ENCODE results near the gene GBGT1. TPM values are rescaled to one million over a fixed set of nuclear protein-coding genes. Genes with fewer than 3 reads are reported as not detected.

The GBGT1 gene
- total RNA-seq, 1 experiment from 2014 or later: 16.5 TPM

DNA sequence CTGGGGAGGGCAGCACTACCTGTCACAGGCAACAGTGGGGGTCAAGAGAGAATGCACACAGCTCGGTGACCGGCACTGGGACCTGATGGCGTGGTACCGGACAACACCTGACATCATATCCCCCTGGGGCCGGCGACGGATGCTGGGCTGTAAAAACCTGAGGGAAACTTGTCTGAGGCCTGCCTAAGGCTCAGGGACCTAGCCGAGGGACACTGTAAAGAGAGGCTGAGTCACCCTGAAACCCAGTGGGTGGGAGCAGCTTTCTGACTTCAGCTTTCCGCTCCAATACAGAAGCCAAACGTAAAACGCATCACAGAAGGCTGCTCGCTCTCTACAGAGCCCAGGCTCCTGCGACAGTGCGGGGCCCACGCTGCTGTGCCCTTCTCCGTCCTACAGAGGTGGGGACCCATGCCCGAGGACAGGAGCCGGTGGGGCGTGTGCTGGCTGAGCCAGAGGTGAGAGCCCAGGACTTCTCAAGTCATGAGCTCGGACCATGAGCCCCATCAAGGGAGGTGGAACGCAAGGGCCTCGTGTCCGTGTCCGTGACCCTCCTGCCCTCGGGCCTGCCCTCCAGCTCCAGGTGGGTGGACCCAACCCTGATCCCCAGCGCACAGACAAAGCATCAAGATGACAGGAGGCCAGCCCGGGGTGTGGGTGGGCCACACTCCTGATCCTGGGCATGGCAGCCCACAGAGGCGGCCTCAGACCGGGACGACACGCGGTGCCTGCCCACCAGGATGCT lies 47.9 kb downstream of the GBGT1 start:
- TF ChIP-seq ZNF232 (CRISPR knock-in tag; IDR thresholded peaks at IDR 0.05) (no peak), NR2C2 (CRISPR knock-in tag; IDR thresholded peaks at IDR 0.05) (no peak), MYBL2 (CRISPR knock-in tag; IDR thresholded peaks at IDR 0.05) (no peak), ZBTB21 (CRISPR knock-in tag; IDR thresholded peaks at IDR 0.05; ENCODE audit: borderline replicate concordance) (no peak), ETV6 (CRISPR knock-in tag; IDR thresholded peaks at IDR 0.05) (no peak), FOXK1 (CRISPR knock-in tag; IDR thresholded peaks at IDR 0.05) (no peak), OVOL2 (CRISPR knock-in tag; IDR thresholded peaks at IDR 0.05; ENCODE audit: borderline replicate concordance) (no peak), ATF1 (CRISPR knock-in tag; IDR thresholded peaks at IDR 0.05) (no peak), ELF4 (CRISPR knock-in tag; IDR thresholded peaks at IDR 0.05; ENCODE audit: low read depth) (no peak), JAZF1 (CRISPR knock-in tag; IDR thresholded peaks at IDR 0.05) (no peak), NR3C1 (CRISPR knock-in tag; conservative IDR thresholded peaks at IDR 0.05; ENCODE audit: low read depth) (no peak)
- TF ChIP-seq, protein P1, sequence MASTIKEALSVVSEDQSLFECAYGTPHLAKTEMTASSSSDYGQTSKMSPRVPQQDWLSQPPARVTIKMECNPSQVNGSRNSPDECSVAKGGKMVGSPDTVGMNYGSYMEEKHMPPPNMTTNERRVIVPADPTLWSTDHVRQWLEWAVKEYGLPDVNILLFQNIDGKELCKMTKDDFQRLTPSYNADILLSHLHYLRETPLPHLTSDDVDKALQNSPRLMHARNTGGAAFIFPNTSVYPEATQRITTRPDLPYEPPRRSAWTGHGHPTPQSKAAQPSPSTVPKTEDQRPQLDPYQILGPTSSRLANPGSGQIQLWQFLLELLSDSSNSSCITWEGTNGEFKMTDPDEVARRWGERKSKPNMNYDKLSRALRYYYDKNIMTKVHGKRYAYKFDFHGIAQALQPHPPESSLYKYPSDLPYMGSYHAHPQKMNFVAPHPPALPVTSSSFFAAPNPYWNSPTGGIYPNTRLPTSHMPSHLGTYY (CRISPR knock-in tag; IDR thresholded peaks at IDR 0.05): no peak
- TF ChIP-seq, protein P2, sequence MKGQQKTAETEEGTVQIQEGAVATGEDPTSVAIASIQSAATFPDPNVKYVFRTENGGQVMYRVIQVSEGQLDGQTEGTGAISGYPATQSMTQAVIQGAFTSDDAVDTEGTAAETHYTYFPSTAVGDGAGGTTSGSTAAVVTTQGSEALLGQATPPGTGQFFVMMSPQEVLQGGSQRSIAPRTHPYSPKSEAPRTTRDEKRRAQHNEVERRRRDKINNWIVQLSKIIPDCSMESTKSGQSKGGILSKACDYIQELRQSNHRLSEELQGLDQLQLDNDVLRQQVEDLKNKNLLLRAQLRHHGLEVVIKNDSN (CRISPR knock-in tag; IDR thresholded peaks at IDR 0.05): no peak
- TF ChIP-seq, protein P3, sequence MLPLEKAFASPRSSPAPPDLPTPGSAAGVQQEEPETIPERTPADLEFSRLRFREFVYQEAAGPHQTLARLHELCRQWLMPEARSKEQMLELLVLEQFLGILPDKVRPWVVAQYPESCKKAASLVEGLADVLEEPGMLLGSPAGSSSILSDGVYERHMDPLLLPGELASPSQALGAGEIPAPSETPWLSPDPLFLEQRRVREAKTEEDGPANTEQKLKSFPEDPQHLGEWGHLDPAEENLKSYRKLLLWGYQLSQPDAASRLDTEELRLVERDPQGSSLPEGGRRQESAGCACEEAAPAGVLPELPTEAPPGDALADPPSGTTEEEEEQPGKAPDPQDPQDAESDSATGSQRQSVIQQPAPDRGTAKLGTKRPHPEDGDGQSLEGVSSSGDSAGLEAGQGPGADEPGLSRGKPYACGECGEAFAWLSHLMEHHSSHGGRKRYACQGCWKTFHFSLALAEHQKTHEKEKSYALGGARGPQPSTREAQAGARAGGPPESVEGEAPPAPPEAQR (CRISPR knock-in tag; IDR thresholded peaks at IDR 0.05): no peak
- TF ChIP-seq, protein P4, sequence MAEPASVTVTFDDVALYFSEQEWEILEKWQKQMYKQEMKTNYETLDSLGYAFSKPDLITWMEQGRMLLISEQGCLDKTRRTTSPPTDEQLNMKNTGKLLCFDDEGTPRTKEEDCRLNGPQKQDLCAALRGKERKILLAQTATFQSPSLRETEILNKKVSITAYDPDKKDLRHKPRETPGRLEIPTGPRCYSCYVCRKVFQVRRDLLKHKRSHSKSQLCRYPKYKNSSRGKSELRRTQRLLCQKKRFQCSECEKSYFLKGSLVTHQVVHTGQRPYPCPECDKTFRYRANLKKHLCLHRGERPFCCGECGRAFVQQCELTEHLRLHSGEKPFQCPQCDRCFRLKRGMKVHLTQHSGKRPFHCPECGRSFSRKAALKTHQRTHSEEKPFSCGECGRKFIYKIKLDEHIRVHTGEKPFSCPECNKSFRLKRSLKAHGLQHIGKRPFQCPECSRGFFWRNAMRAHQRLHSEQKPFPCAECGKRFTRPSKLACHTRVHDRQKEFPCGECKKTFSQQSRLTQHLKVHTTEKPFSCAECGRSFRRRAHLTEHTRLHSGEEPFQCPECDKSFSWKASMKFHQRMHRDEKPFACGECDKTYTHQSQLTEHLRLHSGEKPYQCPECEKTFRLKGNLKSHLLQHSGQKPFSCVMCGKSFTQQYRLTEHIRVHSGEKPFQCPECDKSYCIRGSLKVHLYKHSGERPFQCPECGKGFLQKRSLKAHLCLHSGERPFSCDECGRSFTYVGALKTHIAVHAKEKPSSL (CRISPR knock-in tag; conservative IDR thresholded peaks at IDR 0.05): no peak
- TF ChIP-seq, protein P5, sequence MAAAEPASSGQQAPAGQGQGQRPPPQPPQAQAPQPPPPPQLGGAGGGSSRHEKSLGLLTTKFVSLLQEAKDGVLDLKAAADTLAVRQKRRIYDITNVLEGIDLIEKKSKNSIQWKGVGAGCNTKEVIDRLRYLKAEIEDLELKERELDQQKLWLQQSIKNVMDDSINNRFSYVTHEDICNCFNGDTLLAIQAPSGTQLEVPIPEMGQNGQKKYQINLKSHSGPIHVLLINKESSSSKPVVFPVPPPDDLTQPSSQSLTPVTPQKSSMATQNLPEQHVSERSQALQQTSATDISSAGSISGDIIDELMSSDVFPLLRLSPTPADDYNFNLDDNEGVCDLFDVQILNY (CRISPR knock-in tag; IDR thresholded peaks at IDR 0.05): no peak
- TF ChIP-seq, protein P6, sequence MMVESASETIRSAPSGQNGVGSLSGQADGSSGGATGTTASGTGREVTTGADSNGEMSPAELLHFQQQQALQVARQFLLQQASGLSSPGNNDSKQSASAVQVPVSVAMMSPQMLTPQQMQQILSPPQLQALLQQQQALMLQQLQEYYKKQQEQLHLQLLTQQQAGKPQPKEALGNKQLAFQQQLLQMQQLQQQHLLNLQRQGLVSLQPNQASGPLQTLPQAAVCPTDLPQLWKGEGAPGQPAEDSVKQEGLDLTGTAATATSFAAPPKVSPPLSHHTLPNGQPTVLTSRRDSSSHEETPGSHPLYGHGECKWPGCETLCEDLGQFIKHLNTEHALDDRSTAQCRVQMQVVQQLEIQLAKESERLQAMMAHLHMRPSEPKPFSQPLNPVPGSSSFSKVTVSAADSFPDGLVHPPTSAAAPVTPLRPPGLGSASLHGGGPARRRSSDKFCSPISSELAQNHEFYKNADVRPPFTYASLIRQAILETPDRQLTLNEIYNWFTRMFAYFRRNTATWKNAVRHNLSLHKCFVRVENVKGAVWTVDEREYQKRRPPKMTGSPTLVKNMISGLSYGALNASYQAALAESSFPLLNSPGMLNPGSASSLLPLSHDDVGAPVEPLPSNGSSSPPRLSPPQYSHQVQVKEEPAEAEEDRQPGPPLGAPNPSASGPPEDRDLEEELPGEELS (CRISPR knock-in tag; IDR thresholded peaks at IDR 0.05): no peak
- TF ChIP-seq, protein P7, sequence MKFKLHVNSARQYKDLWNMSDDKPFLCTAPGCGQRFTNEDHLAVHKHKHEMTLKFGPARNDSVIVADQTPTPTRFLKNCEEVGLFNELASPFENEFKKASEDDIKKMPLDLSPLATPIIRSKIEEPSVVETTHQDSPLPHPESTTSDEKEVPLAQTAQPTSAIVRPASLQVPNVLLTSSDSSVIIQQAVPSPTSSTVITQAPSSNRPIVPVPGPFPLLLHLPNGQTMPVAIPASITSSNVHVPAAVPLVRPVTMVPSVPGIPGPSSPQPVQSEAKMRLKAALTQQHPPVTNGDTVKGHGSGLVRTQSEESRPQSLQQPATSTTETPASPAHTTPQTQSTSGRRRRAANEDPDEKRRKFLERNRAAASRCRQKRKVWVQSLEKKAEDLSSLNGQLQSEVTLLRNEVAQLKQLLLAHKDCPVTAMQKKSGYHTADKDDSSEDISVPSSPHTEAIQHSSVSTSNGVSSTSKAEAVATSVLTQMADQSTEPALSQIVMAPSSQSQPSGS (CRISPR knock-in tag; IDR thresholded peaks at IDR 0.05; ENCODE audit: borderline replicate concordance, low read depth): no peak
- TF ChIP-seq, protein P8, sequence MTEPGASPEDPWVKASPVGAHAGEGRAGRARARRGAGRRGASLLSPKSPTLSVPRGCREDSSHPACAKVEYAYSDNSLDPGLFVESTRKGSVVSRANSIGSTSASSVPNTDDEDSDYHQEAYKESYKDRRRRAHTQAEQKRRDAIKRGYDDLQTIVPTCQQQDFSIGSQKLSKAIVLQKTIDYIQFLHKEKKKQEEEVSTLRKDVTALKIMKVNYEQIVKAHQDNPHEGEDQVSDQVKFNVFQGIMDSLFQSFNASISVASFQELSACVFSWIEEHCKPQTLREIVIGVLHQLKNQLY (CRISPR knock-in tag; IDR thresholded peaks at IDR 0.05): no peak
- Mint-ChIP-seq H3K27me3 (ENCODE audit: low read depth) (peaks cover 31% of the 10 kb centered on the region), H3K36me3 (no peaks in the 10 kb centered on the region), H3K4me3 (no peak overlapping the region), H3K4me1 (peaks cover 9% of the 10 kb centered on the region), H3K27ac (no peak overlapping the region), H3K9me3 (no peaks in the 10 kb centered on the region)
- ChIA-PET POLR2A (no interaction called here), CTCF (interaction anchor here (0.9 to 6.0 kb wide), 3 partner anchors 12 to 31 kb away, joined by 4 to 70 read pairs (median 21); no protein-coding TSS in a partner anchor)
- DNase-seq (ENCODE audit: low spot score) (no peak), ATAC-seq (no peak)

All from WTC11 (cell line).